Measurements from ENCODE around the gene NPR1. TPM values are rescaled to one million over a fixed set of nuclear protein-coding genes. Genes with fewer than 3 reads are reported as not detected.

The NPR1 gene
- total RNA-seq, 4 donors from 2014 or later: 3.0 to 7.1 (median 4.5) TPM

- intact Hi-C loops (cut with DNase I; ENCODE audit: low total_unique reads): no loop called here
Measured at GRCh38 chr1:153651771-153652170, 26.7 kb upstream of the NPR1 start.

GRCh38 chr1:153652805-153653500, 25.5 kb upstream of the NPR1 start:
- no peak overlapping the region for H3K4me3 ChIP-seq
- ATAC-seq (no peak), DNase-seq (peak in 1 of 2 donors; percentile 19)
- intact Hi-C loops (cut with DNase I; ENCODE audit: low total_unique reads): no loop called here
- H3K4me1 ChIP-seq: peaks cover 19 to 27% of the 10 kb centered on the region in 2 donors
- H3K27me3 ChIP-seq: no peaks in the 10 kb centered on the region
- H3K36me3 ChIP-seq: no peaks in the 10 kb centered on the region
- no peaks in the 10 kb centered on the region for H3K9me3 ChIP-seq
- peak overlapping the region in 3 of 4 donors; percentile 33 to 64 (median 57) for H3K27ac ChIP-seq
- in situ Hi-C loops (cut with MboI; ENCODE audit: low sequenced_read_pairs in 4 of 4): loop anchor here in 2 of 4 donors (25.0 kb wide), 1 partner anchor 334 kb away; the partner anchor contains the start of genes JTB (in 2 of the 2), RAB13 (in 2 of the 2) and RPS27 (in 2 of the 2)
- TF ChIP-seq CTCF (IDR thresholded peaks at IDR 0.05 in 4 of 5, conservative IDR thresholded peaks at IDR 0.05 in 1 of 5) (no peak), POLR2A (IDR thresholded peaks at IDR 0.05) (no peak)

More at GRCh38 chr1:153651771-153652170, 26.7 kb upstream of the NPR1 start:
- no peaks in the 10 kb centered on the region for H3K27me3 ChIP-seq
- TF ChIP-seq POLR2A (IDR thresholded peaks at IDR 0.05) (no peak), CTCF (IDR thresholded peaks at IDR 0.05 in 4 of 5, conservative IDR thresholded peaks at IDR 0.05 in 1 of 5) (no peak)
- no peaks in the 10 kb centered on the region for H3K36me3 ChIP-seq
- in situ Hi-C loops (cut with MboI; ENCODE audit: low sequenced_read_pairs in 4 of 4): loop anchor here in 2 of 4 donors (25.0 kb wide), 1 partner anchor 336 kb away; the partner anchor contains the start of genes JTB (in 2 of the 2), RAB13 (in 2 of the 2) and RPS27 (in 2 of the 2)
- no peak overlapping the region for H3K27ac ChIP-seq
- no peak overlapping the region for H3K4me3 ChIP-seq
- H3K9me3 ChIP-seq: no peaks in the 10 kb centered on the region
- ATAC-seq (no peak), DNase-seq (no peak)
- peaks cover 17 to 33% of the 10 kb centered on the region in 2 donors for H3K4me1 ChIP-seq

GRCh38 chr1:153655333-153655732, 23.2 kb upstream of the NPR1 start:
- Histone ChIP-seq H3K27ac (peak overlapping the region; percentile 26 to 74 (median 33)), H3K4me1 (peaks cover 14 to 15% of the 10 kb centered on the region in 2 donors), H3K4me3 (no peak overlapping the region), H3K9me3 (no peaks in the 10 kb centered on the region), H3K36me3 (no peaks in the 10 kb centered on the region), H3K27me3 (no peaks in the 10 kb centered on the region)
- ATAC-seq (peak in 1 of 2 donors; percentile 47), DNase-seq (peak in 1 of 2 donors; percentile 58)
- TF ChIP-seq POLR2A (IDR thresholded peaks at IDR 0.05) (no peak), CTCF (IDR thresholded peaks at IDR 0.05 in 4 of 5, conservative IDR thresholded peaks at IDR 0.05 in 1 of 5) (no peak)
- in situ Hi-C loops (cut with MboI; ENCODE audit: low sequenced_read_pairs in 4 of 4) (loop anchor here in 2 of 4 donors (25.0 kb wide), 1 partner anchor 332 kb away; the partner anchor contains the start of genes JTB (in 2 of the 2), RAB13 (in 2 of the 2) and RPS27 (in 2 of the 2)), intact Hi-C loops (cut with DNase I; ENCODE audit: low total_unique reads) (no loop called here)

GRCh38 chr1:153658400-153659174, 19.9 kb upstream of the NPR1 start, which contains the start of gene SNAPIN:
Gene SNAPIN (plus strand): TSS chr1:153658703. CDS start chr1:153658744, 41 bp downstream.
- Histone ChIP-seq H3K4me3 (peak within 1 kb of the TSS; percentile 93 to 96 (median 96)), H3K9me3 (no peaks in the 10 kb centered on the region), H3K27ac (peak within 1 kb of the TSS; percentile 97 to 100 (median 100)), H3K36me3 (peaks cover 3 to 31% of the 10 kb centered on the region in 2 donors), H3K27me3 (no peaks in the 10 kb centered on the region), H3K4me1 (peaks cover 10 to 15% of the 10 kb centered on the region in 2 donors)
- ATAC-seq (peak; percentile 94 to 97), DNase-seq (peak; percentile 83 to 90)
- peak; percentile 78 to 80 for TF ChIP-seq POLR2A (IDR thresholded peaks at IDR 0.05)
- peak in 2 of 5 experiments; percentile 25 to 41 for TF ChIP-seq CTCF (IDR thresholded peaks at IDR 0.05 in 4 of 5, conservative IDR thresholded peaks at IDR 0.05 in 1 of 5)
- intact Hi-C loops (cut with DNase I; ENCODE audit: low total_unique reads) (no loop called here), in situ Hi-C loops (cut with MboI; ENCODE audit: low sequenced_read_pairs in 4 of 4) (loop anchor here in 2 of 4 donors (25.0 kb wide), 1 partner anchor 329 kb away; the partner anchor contains the start of genes JTB (in 2 of the 2), RAB13 (in 2 of the 2) and RPS27 (in 2 of the 2))

Measured in gastrocnemius medialis (tissue), 4 donors.